Heart left ventricle (tissue), 16 donors: ENCODE results near the gene GOPC. TPM values are rescaled to one million over a fixed set of nuclear protein-coding genes. Genes with fewer than 3 reads are reported as not detected.

Source experiments
- ATAC-seq, 4 donors: fragments of 200-7000 bp; cut with Tn5 transposase; one replicate each; pipeline ENCODE4 v1.9.1; 2020 to 2022; ENCODE audit warnings: moderate library complexity in 4 of 4, mild to moderate bottlenecking in 3 of 4, moderate number of reproducible peaks in 1 of 4
- DNase-seq, 5 donors: peaks; one replicate each; pipeline ENCODE4 v3.0.0-alpha.2; 2020
- H3K27ac ChIP-seq, 12 donors: fragments of 200-600 bp; sonication (generic) in 4 of 12; one replicate each; pipeline versions ENCODE4 v1.5.0 to v1.8.0; 2016 to 2022; ENCODE audit warnings: mild to moderate bottlenecking in 2 of 12
- H3K27me3 ChIP-seq, 9 donors: fragments of 200-600 bp; sonication (generic) in 2 of 9; one replicate each; pipeline versions ENCODE4 v1.5.1 to v1.8.0; 2016 to 2022; ENCODE audit warnings: mild to moderate bottlenecking in 3 of 9
- H3K36me3 ChIP-seq, 9 donors: fragments of 200-600 bp; sonication (generic) in 2 of 9; one replicate each; pipeline versions ENCODE4 v1.5.0 to v1.8.0; 2018 to 2022; ENCODE audit warnings: mild to moderate bottlenecking in 2 of 9
- H3K4me1 ChIP-seq, 12 donors: fragments of 200-600 bp; sonication (generic) in 4 of 12; one replicate each; pipeline versions ENCODE4 v1.5.0 to v1.8.0; 2016 to 2022; ENCODE audit warnings: mild to moderate bottlenecking in 3 of 12
- H3K4me3 ChIP-seq, 12 donors: fragments of 200-600 bp; sonication (generic) in 4 of 12; one replicate each; pipeline versions ENCODE4 v1.5.0 to v1.8.0; 2017 to 2022; ENCODE audit warnings: mild to moderate bottlenecking in 9 of 12, moderate library complexity in 4 of 12
- H3K9me3 ChIP-seq, 12 donors: fragments of 200-600 bp; sonication (generic) in 4 of 12; one replicate each; pipeline versions ENCODE4 v1.5.0 to v1.8.0; 2016 to 2022; ENCODE audit warnings: mild to moderate bottlenecking in 1 of 12
- CTCF ChIP-seq, 12 donors: fragments of 200-600 bp; sonication (generic) in 4 of 12; IDR thresholded peaks; one replicate each; pipeline versions ENCODE4 v1.5.0 to v1.8.0; 2018 to 2022; ENCODE audit warnings: antibody characterized with exemption in 12 of 12, mild to moderate bottlenecking in 5 of 12
- POLR2A ChIP-seq, 2 donors: fragments of 450-650 bp; IDR thresholded peaks; one replicate each; pipeline ENCODE4 v1.6.1; 2017; ENCODE audit warnings: antibody characterized with exemption in 2 of 2, mild to moderate bottlenecking in 2 of 2, moderate library complexity in 2 of 2
- WGBS, 4 donors: extraction: QIAGEN DNeasy Blood & Tissue Kit in 2 of 4; methylation state at CpG; one replicate each; pipeline versions ENCODE4 v1.1.5 to v1.1.7; 2013 to 2018; 5-methylcytosine and 5-hydroxymethylcytosine counted together
- intact Hi-C, 10 donors: fragments of 100-400 bp; cut with DNase I; formaldehyde crosslinking; loops; one replicate each; pipeline versions ENCODE4 v1.11.1 to v1.14.2; 2022
- polyA plus RNA-seq, 2 donors: library from polyadenylated mRNA; stranded (reverse); fragments of 200-250 nt; gene quantifications; one replicate each; pipeline ENCODE4 v1.2.3, GENCODE V29; 2013
- total RNA-seq, 9 donors: library from RNA; depleted of rRNA in 2 of 9; stranded (reverse); fragments of >200 nt in 2 of 9; fragmentation: NEBNext Ultra II Directional in 3 of 9; extraction: Animal tissue kit (Norgen Biotek cat#: 25700) in 3 of 9; gene quantifications; one replicate each; pipeline versions ENCODE4 v1.1.0 to v1.2.4, GENCODE V29; 2016 to 2023
- donor health status: ischemic (EF 13 %, LVEDD 7.1; RV severe dilation, severe dysfunction).
- donor health status: healthy with polysubstance abuse.
- donor health status: DM: no; HTN: yes; CAD: no.
- donor health status: DM: no; HTN: no; CAD: no.
- donor health status: ischemic (EF 25% LVEDD 6.9; RV normal size, moderate dysfunction).
- donor health status: ischemic (EF 25% LVEDD 5.7; RV mildly dilated, moderate dysfunction).
- donor health status: healthy.
- donor health status: DM: yes; HTN: yes; CAD: no.
- donor health status: ischemic (EF 35%, LVEDD 5.7; RV mildly dilated, moderate dysfunction).
- donor health status: nonischemic (EF 11% LVEDD 7.7; RV severe dilation, severe dysfunction).
- donor health status: DM: yes; HTN: yes; CAD: no.
- donor health status: PGD.
- donor health status: ischemic (EF 29% LVEDD 5.4; RV normal size, mild dysfunction).
- donor health status: nonischemic (EF 23%, LVEDD 6.1; RV moderate dilation, normal function).

GOPC gene
- total and polyA plus RNA-seq, 11 donors: 13.5 to 29.9 (median 21.2) TPM

GRCh38 chr6:117568247-117568646, 34.1 kb downstream of the GOPC start:
- 94 to 100% (median 96%) methylated on average over 2 of the region's 2 CpGs for WGBS, 4 donors
- TF ChIP-seq CTCF (IDR thresholded peaks at IDR 0.05) (no peak), POLR2A (IDR thresholded peaks at IDR 0.05) (no peak)
- intact Hi-C loops: no loop called here
- H3K4me1 ChIP-seq: no peaks in the 10 kb centered on the region
- H3K9me3 ChIP-seq: no peaks in the 10 kb centered on the region
- no peak for DNase-seq
- H3K36me3 ChIP-seq: peaks cover 0 to 100% (median 80%) of the 10 kb centered on the region in 9 donors
- no peak overlapping the region for H3K27ac ChIP-seq
- no peaks in the 10 kb centered on the region for H3K27me3 ChIP-seq
- no peak overlapping the region for H3K4me3 ChIP-seq
- no peak for ATAC-seq

- ATAC-seq (no peak), DNase-seq (no peak)
- Histone ChIP-seq H3K27ac (no peak overlapping the region), H3K4me1 (no peaks in the 10 kb centered on the region), H3K4me3 (no peak overlapping the region), H3K27me3 (no peaks in the 10 kb centered on the region), H3K9me3 (no peaks in the 10 kb centered on the region), H3K36me3 (peaks cover 0 to 99% (median 79%) of the 10 kb centered on the region in 9 donors)
- WGBS, 4 donors: 67 to 89% (median 76%) methylated on average over 1 of the region's 1 CpG
- no peak for TF ChIP-seq POLR2A (IDR thresholded peaks at IDR 0.05)
- no peak for TF ChIP-seq CTCF (IDR thresholded peaks at IDR 0.05)
- intact Hi-C loops: no loop called here
Measured at GRCh38 chr6:117564681-117565080, 37.6 kb downstream of the GOPC start.

DNA sequence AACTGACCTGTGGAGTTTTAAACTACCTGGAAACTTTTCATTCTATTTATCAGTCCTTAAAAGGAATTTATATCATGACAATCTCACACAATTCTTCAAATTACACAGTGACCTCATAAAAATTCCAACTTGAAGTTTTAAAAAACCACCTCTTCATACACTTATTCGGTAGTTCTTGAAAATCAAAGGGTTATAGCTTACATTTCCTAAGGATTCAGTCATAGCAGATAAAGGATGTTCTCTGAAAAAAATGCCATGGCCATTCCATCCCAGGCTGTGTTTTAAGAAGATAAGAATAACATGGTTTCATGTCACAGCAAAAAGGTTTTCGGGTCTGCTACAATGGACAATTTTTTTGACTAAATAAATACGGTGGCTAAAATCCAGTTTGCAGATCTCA, 41.2 kb downstream of the GOPC start:
- WGBS, 4 donors: 75 to 79% (median 77%) methylated on average over 3 of the region's 3 CpGs
- Histone ChIP-seq H3K27me3 (no peaks in the 10 kb centered on the region), H3K36me3 (peaks cover 0 to 69% (median 45%) of the 10 kb centered on the region in 9 donors), H3K4me3 (no peak overlapping the region), H3K27ac (no peak overlapping the region), H3K4me1 (peaks cover 0 to 4% (median 0%) of the 10 kb centered on the region in 12 donors), H3K9me3 (no peaks in the 10 kb centered on the region)
- DNase-seq (no peak), ATAC-seq (no peak)
- TF ChIP-seq CTCF (IDR thresholded peaks at IDR 0.05): no peak
- TF ChIP-seq POLR2A (IDR thresholded peaks at IDR 0.05): no peak
- intact Hi-C loops: no loop called here

DNA sequence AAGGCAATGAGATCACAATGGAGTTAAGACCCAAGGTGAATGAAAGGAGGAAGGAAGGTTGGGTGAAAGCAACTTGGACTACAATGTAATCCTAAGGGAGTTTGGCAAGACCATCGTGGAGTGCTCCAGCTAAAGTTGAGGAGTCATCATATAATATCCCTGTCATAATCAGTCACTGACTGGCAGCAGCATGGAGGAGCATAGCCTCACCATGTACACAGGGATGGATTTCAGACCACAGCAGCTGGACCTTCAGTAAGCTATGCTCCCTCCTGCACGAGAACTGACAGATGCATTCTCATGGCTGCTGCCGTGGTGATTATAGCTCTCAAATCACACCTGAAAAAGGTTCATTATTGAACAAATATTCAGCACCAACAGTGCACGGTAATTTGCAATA, 43.0 kb downstream of the GOPC start:
- no peaks in the 10 kb centered on the region for H3K9me3 ChIP-seq
- 73 to 82% (median 75%) methylated on average over 4 of the region's 4 CpGs for WGBS, 4 donors
- no peak overlapping the region for H3K4me3 ChIP-seq
- TF ChIP-seq POLR2A (IDR thresholded peaks at IDR 0.05) (no peak), CTCF (IDR thresholded peaks at IDR 0.05) (no peak)
- peaks cover 0 to 51% (median 28%) of the 10 kb centered on the region in 9 donors for H3K36me3 ChIP-seq
- intact Hi-C loops: loop anchor here in 8 of 10 donors (5.0 to 10.0 kb wide), 7 partner anchors 43 to 214 kb away; partner anchors contain the start of genes GOPC (in 3 of the 8) and DCBLD1 (in 1 of the 8)
- no peak for DNase-seq
- ATAC-seq: no peak
- H3K27ac ChIP-seq: no peak overlapping the region
- H3K27me3 ChIP-seq: no peaks in the 10 kb centered on the region
- peaks cover 0 to 8% (median 0%) of the 10 kb centered on the region in 12 donors for H3K4me1 ChIP-seq
